ENCODE data around the gene ROPN1L. TPM values are rescaled to one million over a fixed set of nuclear protein-coding genes. Genes with fewer than 3 reads are reported as not detected.

ROPN1L gene
- polyA plus RNA-seq, 1 experiment, result 0.54 TPM

DNA sequence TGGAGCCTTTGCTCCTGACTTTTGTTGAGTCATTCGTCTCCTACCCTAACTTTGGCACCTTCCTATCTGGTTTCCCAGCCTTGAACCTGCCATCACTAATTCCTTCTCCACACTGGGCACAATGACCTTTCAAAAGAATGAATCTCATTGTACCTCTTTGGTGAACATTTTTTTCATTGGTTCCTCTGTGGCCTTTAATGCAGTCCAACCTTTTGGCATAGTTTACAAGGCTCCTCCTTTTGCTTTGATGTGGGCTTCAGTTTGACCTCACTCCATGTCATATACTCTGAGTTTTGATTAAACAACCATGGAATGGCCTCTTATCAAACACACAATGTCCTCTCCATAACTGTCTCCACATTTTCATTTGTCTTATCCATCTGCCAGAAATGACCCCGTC, 14.5 kb upstream of the ROPN1L start:
- Histone ChIP-seq H3K27me3 (ENCODE audit: control insufficient read depth, insufficient read depth, low read length) (no peaks in the 10 kb centered on the region), H3K4me3 (ENCODE audit: low read depth, low read length) (no peak overlapping the region), H3K36me3 (ENCODE audit: control insufficient read depth, insufficient read depth, low read length) (peaks cover 22% of the 10 kb centered on the region)
- no peak for DNase-seq (ENCODE audit: low read depth)
- ChIA-PET POLR2A (no interaction called here), CTCF (interaction anchor here (1.0 kb wide), 1 partner anchor 23 kb away, joined by 3 read pairs; no protein-coding TSS in a partner anchor)
- no peak for TF ChIP-seq CTCF (IDR thresholded peaks at IDR 0.05; ENCODE audit: insufficient read depth, low read depth, low read length)

GRCh38 chr5:10427978-10428377, 13.7 kb upstream of the ROPN1L start:
- DNase-seq (ENCODE audit: low read depth), result no peak
- Histone ChIP-seq H3K36me3 (ENCODE audit: control insufficient read depth, insufficient read depth, low read length) (peaks cover 25% of the 10 kb centered on the region), H3K4me3 (ENCODE audit: low read depth, low read length) (no peak overlapping the region), H3K27me3 (ENCODE audit: control insufficient read depth, insufficient read depth, low read length) (no peaks in the 10 kb centered on the region)
- POLR2A ChIA-PET, result no interaction called here
- TF ChIP-seq CTCF (IDR thresholded peaks at IDR 0.05; ENCODE audit: insufficient read depth, low read depth, low read length), result no peak
- CTCF ChIA-PET, result interaction anchor here (0.6 to 1.0 kb wide), 3 partner anchors 24 to 69 kb away, joined by 3 to 4 read pairs (median 3); no protein-coding TSS in a partner anchor

DNA sequence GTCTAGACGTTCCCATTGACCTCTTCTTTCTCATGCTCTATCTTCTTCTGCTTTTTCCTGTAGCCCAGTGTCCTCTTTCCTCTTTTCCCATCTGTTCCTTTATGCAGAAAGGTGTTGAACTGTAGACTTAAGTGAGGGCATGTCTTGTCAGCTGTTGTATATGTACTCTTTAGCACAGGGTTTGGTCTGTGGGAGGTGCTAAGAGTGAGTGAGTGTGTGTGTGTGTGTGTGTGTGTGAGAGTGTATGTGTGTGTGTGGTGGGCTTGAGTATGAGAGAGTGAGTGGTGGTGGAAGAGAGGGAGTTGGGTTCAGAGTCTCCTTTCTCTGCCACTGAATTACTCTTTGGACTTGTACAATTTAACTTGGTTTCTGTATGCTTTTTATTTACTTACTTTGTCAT, 10.3 kb upstream of the ROPN1L start:
- H3K36me3 ChIP-seq (ENCODE audit: control insufficient read depth, insufficient read depth, low read length), result peaks cover 25% of the 10 kb centered on the region
- TF ChIP-seq CTCF (IDR thresholded peaks at IDR 0.05; ENCODE audit: insufficient read depth, low read depth, low read length), result no peak
- ChIA-PET CTCF (no interaction called here), POLR2A (no interaction called here)
- H3K4me3 ChIP-seq (ENCODE audit: low read depth, low read length), result no peak overlapping the region
- no peaks in the 10 kb centered on the region for H3K27me3 ChIP-seq (ENCODE audit: control insufficient read depth, insufficient read depth, low read length)
- no peak for DNase-seq (ENCODE audit: low read depth)

DNA sequence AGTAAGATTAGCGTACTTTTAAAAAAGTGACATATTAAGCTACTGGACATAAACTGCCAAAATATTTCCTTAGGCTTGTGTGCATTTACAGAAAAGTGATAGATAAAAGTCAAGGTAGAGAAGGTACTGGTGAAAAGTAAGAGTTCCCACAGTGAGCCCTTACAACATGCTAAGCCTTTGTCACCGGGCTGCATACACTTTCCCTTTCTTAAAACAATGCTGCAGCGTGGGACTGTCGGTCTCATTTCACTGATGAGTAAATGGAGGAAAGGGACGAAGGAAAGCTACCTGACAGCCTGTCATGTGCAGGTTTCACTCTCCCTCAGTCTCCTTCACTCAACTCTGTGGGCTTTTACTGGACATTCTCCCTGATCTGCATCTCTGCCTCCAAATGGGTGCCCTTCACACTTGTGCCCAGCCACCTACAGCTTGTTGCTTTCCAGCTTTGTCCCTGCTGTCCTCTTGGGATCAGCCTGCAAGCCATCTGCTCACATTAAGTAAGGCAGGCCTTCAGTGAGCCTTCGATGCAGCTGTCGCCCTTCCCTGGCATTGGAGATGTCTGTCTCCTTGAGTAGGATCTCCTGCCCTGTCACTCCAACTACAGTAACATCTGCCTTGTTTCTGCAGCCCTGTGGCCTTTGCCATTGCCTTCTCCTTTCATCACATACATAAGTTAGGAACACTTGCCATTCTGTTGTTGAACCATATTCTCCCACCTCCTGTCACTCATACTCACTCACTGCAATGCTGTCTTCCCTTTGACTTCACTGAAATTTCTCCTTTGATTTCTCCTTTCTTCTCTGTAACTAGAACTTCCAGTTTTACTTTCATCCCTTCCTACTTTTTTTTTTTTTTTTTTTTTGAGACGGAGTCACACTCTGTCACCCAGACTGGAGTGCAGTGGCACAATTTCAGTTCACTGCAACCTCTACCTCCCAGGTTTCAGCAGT, 9.3 kb upstream of the ROPN1L start:
- ChIA-PET POLR2A (no interaction called here), CTCF (no interaction called here)
- H3K4me3 ChIP-seq (ENCODE audit: low read depth, low read length), result no peak overlapping the region
- H3K27me3 ChIP-seq (ENCODE audit: control insufficient read depth, insufficient read depth, low read length), result no peaks in the 10 kb centered on the region
- DNase-seq (ENCODE audit: low read depth), result no peak
- TF ChIP-seq CTCF (IDR thresholded peaks at IDR 0.05; ENCODE audit: insufficient read depth, low read depth, low read length), result no peak
- peaks cover 22% of the 10 kb centered on the region for H3K36me3 ChIP-seq (ENCODE audit: control insufficient read depth, insufficient read depth, low read length)

- Histone ChIP-seq H3K4me3 (ENCODE audit: low read depth, low read length) (no peak overlapping the region), H3K36me3 (ENCODE audit: control insufficient read depth, insufficient read depth, low read length) (peaks cover 19% of the 10 kb centered on the region), H3K27me3 (ENCODE audit: control insufficient read depth, insufficient read depth, low read length) (no peaks in the 10 kb centered on the region)
- POLR2A ChIA-PET, result no interaction called here
- no peak for TF ChIP-seq CTCF (IDR thresholded peaks at IDR 0.05; ENCODE audit: insufficient read depth, low read depth, low read length)
- CTCF ChIA-PET, result interaction anchor here (0.9 to 1.4 kb wide), 3 partner anchors 10 to 150 kb away, joined by 4 to 8 read pairs (median 4); no protein-coding TSS in a partner anchor
- no peak for DNase-seq (ENCODE audit: low read depth)
Measured at GRCh38 chr5:10434392-10434791, 7.3 kb upstream of the ROPN1L start.

All from BJ (cell line).